GM21529 (cell line): ENCODE results near the gene FALEC.

Source experiments
- ATAC-seq: cut with Tn5 transposase; IDR thresholded peaks from one replicate; pipeline ENCODE4 v1.9.1; 2021; ENCODE audit not compliant: unreplicated experiment

Gene FALEC

DNA sequence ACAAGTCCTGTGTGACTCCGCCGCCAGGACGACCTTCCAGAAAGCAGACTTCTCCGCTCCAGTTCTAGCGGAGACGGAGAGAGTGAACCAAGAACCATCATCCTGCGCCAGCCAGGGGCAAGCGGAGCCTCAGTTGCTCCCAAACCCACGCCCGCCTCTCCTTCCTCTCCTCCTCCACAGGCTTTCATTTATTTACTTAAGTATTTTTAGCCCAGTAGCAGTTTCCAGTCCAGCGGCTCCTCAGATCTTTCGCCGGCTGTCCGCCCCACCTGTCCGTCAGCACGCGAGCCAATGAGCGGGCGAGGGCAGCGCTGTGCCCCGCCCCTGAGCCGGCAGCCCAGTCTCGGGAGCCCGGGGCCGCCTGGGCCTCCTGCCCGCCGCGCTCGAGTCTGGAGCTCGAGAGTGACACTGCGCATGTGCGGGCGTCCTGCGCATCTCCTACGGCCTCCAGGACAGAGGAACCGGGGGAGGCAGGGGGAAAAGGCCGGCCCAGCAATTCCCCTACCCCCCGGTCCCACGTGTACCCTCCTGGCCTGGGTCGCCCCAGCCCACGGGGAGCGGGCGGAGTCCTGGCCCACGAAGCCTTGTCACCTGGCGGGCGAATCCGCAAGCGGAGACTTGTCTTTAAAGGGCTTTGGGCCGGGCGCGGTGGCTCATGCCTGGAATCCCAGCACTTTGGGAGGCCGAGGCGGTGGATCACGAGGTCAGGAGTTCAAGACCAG is at the start of gene FALEC:
FALEC (plus strand) TSS at position 425 of the 722 bp plus-strand sequence.
- ATAC-seq: peak; percentile 96

- ATAC-seq: no peak
Observed at GRCh38 chr1:150466964-150467363, 48.6 kb upstream of the FALEC start.

- ATAC-seq: no peak
Observed at GRCh38 chr1:150469291-150469690, 46.3 kb upstream of the FALEC start.

DNA sequence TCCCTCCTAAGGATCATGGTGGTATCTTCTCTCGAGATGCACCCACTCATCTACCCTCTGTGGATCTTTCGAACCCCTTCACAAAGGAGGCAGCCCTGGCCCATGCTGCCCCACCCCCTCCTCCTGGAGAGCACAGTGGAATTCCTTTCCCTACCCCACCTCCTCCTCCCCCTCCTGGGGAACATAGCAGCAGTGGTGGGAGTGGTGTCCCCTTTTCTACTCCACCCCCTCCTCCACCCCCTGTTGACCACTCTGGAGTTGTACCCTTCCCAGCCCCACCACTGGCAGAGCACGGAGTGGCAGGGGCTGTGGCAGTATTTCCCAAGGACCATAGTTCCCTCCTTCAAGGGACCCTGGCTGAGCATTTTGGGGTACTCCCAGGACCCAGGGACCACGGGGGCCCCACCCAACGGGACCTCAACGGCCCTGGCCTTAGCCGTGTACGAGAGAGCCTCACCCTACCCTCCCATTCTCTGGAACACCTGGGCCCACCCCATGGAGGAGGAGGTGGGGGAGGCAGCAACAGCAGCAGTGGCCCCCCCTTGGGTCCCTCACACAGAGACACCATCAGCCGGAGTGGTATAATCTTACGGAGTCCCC is 42.9 kb upstream of the FALEC start:
- ATAC-seq: no peak

DNA sequence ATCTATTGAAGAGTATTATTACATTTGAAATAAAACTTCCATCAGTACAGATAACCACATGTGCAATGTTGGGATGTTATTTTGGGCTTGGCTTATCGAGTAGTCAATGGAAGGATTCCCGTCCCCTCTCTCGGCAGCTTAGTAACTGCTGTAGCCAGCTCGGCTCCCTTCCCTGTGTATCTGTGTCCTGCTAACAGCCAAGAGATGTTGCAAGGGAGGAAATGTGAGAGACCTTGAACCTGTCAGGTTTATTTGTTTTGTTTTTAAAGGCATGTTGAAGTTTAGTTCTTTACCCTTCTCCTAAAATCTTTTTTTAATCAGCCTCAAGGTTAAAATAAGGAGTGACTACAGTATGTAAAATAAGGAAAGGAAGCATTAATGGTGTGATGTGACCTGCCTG is 41.9 kb upstream of the FALEC start:
- ATAC-seq: no peak

GRCh38 chr1:150474869-150475268 is 40.7 kb upstream of the FALEC start:
- no peak for ATAC-seq

- ATAC-seq: no peak
Observed at GRCh38 chr1:150476754-150477153, 38.8 kb upstream of the FALEC start.

GRCh38 chr1:150477320-150477719 is 38.2 kb upstream of the FALEC start:
- ATAC-seq: no peak

GRCh38 chr1:150477733-150478132 is 37.8 kb upstream of the FALEC start:
- ATAC-seq: no peak

DNA sequence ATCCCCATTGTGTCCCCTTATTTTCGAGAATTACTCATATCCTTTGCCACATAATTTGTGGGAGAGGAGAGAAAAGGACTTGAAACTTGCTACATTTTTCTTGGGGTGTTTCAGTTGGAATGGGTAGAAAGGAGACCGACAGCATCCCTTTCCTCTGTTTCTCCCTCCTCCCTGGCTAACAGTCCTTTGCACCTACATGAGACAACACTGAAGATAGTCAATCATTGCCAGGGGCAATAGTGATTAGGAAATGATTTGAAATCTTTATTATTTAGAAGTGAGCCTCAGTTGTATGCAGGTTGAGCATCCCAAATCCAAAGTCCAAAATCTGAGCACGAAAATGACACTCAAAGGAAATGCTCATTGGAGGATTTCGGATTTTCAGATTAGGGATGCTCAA is 36.2 kb upstream of the FALEC start:
- ATAC-seq: no peak

GRCh38 chr1:150479927-150480352 is 35.6 kb upstream of the FALEC start:
- ATAC-seq: no peak

DNA sequence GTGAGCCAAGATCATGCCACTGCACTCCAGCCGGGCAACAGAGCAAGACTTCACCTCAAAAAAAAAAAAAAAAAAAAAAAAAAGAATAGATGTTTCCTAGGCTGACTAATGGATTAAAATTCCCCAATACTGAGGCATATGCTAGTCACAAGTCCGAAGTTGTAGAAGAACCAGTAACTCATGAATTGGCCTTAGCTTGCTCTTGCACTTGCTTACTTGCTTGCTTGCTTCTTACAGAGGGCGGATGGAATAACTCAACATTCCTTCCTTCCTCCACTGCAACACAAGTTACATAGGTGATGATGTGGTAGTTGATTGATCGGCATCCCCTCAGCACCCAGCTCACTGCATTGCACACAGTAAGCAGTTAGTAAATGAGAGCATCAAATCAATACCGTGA is 31.1 kb upstream of the FALEC start:
- ATAC-seq: no peak

DNA sequence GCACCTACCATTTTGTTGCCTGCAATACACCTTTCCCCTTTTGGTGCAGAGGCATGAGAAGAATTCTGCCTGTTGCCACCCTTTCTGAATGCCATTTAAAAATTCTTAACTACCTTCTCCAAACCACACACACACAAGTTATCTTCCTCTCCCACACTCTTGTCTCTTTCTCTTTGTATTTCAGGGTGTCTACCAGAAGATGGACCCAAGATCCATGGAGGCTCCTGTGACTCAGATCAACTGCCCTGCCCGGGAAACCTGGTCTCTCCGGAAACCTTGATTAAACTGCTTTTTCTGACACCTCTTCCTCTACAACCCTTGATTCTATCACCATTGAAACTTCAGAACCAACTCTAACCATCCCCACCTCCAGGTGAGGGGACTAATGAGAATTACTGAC is 30.7 kb upstream of the FALEC start:
- no peak for ATAC-seq

- ATAC-seq: peak; percentile 100
Observed at GRCh38 chr1:150486966-150487762, 28.4 kb upstream of the FALEC start, which contains the start of gene TARS2. TSS of gene TARS2 (plus strand) at chr1:150487419. CDS start at chr1:150487451, 32 bp downstream.

DNA sequence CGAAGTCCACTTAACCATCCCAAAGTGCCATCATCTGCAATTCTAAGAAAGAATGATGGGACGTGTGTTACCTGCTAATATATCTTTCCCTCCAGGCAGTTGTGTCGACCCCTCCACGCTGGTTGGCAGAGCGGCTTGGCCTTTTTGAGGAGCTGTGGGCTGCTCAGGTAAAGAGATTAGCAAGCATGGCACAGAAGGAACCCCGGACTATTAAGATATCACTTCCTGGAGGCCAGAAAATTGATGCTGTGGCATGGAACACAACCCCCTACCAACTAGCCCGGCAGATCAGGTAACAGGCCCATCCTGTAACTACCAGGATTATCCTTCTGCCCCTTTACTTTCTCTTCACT is 27.8 kb upstream of the FALEC start:
- ATAC-seq: no peak

GRCh38 chr1:150493175-150493574 is 22.4 kb upstream of the FALEC start:
- no peak for ATAC-seq

GRCh38 chr1:150498342-150498741 is 17.2 kb upstream of the FALEC start:
- ATAC-seq: no peak

- ATAC-seq: no peak
Observed at GRCh38 chr1:150505431-150505830, 10.1 kb upstream of the FALEC start.

- ATAC-seq: no peak
Observed at GRCh38 chr1:150507912-150508864, 7.4 kb upstream of the FALEC start, which contains the start of gene ECM1. TSS of gene ECM1 (plus strand) at chr1:150508109. CDS start at chr1:150508210, 101 bp downstream.

DNA sequence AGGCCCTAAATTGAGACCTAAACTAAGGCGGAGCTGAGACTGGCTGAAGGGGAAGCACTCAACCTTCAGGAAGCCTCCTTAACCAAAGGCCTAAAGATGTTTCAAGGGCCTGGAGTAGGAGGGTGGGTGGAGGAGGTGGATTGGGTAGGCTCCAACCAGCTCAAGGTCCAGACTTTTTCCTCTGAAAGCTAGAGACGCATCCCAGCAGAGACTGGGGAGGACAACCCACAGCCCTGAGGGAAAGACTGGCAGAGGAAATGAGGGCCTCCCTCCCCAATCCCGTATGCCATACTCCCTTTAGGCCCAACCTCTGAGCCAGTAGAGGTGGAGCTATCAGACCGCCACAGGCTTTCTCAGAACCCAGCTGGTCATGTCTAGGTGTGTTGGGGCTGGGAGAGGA is 6.6 kb upstream of the FALEC start:
- ATAC-seq: no peak

DNA sequence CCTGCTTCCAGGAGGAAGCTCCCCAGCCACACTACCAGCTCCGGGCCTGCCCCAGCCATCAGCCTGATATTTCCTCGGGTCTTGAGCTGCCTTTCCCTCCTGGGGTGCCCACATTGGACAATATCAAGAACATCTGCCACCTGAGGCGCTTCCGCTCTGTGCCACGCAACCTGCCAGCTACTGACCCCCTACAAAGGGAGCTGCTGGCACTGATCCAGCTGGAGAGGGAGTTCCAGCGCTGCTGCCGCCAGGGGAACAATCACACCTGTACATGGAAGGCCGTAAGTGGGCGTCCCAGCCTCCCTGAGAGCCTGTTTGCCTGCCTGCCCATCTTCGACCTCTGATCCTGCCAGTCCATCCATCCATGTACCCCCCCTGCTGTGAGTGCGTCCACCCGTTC is 4.0 kb upstream of the FALEC start:
- ATAC-seq: no peak
